Bronchial epithelial cell (primary cell): ENCODE data around the gene CCL15. TPM values are rescaled to one million over a fixed set of nuclear protein-coding genes. Genes with fewer than 3 reads are reported as not detected.

Experiments
- DNase-seq: peaks from one replicate; pipeline ENCODE4 v3.0.0-alpha.2; 2010; ENCODE audit warnings: low read depth
- FAIRE-seq: peaks from 2 replicates; lab custom pipeline; 2011; peaks lifted over from hg19 to GRCh38; lab: Jason Lieb, UNC
- H3K27me3 ChIP-seq: 2 replicates; pipeline ENCODE4 v1.5.1; 2011; ENCODE audit warnings: low read length; ENCODE audit not compliant: control insufficient read depth, insufficient read depth
- H3K36me3 ChIP-seq: 2 replicates; pipeline ENCODE4 v1.5.1; 2011; ENCODE audit warnings: low read length; ENCODE audit not compliant: control insufficient read depth, insufficient read depth
- H3K4me3 ChIP-seq: 2 replicates; pipeline ENCODE4 v1.5.1; 2011; ENCODE audit warnings: mild to moderate bottlenecking, low read depth, low read length, control low read depth
- CTCF ChIP-seq: IDR thresholded peaks from 2 replicates; pipeline ENCODE4 v1.5.1; 2011; ENCODE audit warnings: mild to moderate bottlenecking, moderate library complexity, low read length, control low read depth, inconsistent platforms; ENCODE audit not compliant: insufficient read depth, severe bottlenecking
- total RNA-seq: library from RNA; depleted of rRNA; stranded (reverse); fragments of >200 nt; gene quantifications from 2 replicates; pipeline ENCODE4 v1.2.1, GENCODE V29; 2014

The CCL15 gene
- total RNA-seq, 1 donor from 2014 or later = not detected

DNA sequence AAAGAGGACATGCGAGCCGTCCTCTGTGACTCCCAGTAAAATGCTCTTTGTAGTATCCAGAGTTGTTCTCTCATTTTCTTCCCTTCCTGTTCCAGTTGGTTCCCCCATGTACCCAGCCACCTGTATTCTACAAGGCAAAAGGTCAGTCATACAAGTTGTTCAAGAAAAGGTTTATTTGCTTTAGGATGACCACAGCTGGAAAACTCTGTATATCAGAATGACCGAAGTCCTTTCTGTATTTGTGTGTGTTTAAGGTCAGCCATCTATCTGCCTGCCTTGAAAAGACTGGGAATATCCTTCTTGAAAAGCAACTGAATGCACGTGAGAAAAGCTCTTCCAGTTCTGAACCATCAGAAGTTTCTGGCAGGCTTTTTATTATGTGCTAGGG is 28.4 kb downstream of the CCL15 start:
- no peak for TF ChIP-seq CTCF
- DNase-seq (no peak), FAIRE-seq (no peak)
- Histone ChIP-seq H3K27me3 (no peaks in the 10 kb centered on the region), H3K36me3 (no peaks in the 10 kb centered on the region), H3K4me3 (no peak overlapping the region)

DNA sequence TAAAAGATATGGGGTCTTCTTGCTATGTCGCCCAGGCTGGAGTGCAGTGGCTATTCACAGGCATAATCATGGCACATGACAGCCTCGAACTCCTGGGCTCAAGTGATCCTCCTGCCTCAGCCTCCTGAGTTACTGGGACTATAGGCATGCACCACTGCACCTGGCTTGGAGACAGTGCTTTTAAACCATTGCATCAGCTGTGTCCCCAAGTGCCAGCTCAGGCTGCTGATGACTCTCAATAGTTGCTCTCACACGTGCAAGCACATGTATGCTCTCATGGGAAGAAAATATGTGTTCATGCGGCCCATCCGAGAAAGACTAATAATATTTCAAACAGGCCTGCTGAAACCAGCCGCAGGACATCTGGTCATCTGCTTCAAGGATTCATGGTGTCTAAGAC is 28.8 kb downstream of the CCL15 start:
- Histone ChIP-seq H3K4me3 (no peak overlapping the region), H3K27me3 (no peaks in the 10 kb centered on the region), H3K36me3 (no peaks in the 10 kb centered on the region)
- no peak for FAIRE-seq
- DNase-seq = no peak
- TF ChIP-seq CTCF = no peak

DNA sequence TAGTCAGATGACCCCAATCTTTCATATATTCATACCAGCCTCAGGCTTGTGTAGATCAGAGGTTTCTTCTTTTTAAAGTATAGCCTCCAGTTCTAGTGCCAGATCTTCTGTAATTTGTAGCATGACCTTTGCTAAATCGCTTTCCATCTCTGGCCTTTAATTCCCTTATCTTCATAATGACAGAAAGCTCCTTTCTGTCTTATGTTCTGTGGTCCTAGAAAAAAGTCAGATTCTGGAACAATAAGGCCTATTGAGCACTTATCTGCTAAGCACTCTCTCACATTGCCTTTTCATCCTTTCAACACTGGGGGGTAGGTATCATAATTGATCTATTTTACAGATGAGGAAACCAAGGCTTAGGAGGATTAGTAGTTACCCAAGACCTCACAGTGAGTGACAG is 29.3 kb downstream of the CCL15 start:
- DNase-seq (no peak), FAIRE-seq (no peak)
- Histone ChIP-seq H3K4me3 (no peak overlapping the region), H3K36me3 (no peaks in the 10 kb centered on the region), H3K27me3 (no peaks in the 10 kb centered on the region)
- no peak for TF ChIP-seq CTCF

DNA sequence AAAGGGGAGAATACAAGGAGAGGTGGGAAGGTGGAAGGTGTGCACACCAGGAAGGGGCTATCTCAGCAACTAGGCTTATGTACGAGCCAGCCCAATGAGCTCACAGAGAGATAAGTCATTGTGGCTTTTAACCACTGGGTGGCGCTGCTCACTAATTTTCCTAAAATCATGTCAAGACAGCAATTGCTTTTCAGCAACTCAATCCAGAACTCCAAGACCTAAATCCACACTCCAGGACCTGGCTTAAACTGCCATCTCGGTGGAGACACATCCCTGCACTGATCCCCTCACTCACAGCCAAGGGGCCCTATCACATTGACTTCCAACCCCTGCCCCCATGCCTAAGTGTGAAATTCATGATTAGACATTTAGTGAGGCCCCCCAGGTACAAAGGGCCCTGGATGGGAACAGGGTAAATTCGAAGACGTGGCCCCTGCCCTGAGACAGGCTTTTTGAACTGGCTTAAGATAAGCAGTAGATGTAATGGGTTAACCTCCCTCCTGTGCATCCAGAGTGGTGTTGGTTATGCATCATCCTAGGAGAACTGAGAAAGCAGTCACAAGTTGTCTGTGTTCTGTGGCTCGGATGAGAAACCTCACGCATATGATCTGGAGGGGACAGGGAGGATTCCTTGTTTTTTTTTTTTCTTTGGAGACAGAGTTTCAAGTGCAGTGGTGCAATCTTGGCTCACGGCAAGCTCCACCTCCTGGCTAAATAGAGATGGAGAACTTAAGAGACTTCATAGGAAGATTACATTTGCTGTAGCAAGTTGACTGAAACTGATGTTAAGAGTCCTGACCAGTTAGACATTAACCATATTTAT is 31.6 kb downstream of the CCL15 start:
- peak; percentile 83 for TF ChIP-seq CTCF
- no peak overlapping the region for H3K4me3 ChIP-seq
- DNase-seq (peak; percentile 68), FAIRE-seq (no peak)
- no peaks in the 10 kb centered on the region for H3K36me3 ChIP-seq
- H3K27me3 ChIP-seq = no peaks in the 10 kb centered on the region

DNA sequence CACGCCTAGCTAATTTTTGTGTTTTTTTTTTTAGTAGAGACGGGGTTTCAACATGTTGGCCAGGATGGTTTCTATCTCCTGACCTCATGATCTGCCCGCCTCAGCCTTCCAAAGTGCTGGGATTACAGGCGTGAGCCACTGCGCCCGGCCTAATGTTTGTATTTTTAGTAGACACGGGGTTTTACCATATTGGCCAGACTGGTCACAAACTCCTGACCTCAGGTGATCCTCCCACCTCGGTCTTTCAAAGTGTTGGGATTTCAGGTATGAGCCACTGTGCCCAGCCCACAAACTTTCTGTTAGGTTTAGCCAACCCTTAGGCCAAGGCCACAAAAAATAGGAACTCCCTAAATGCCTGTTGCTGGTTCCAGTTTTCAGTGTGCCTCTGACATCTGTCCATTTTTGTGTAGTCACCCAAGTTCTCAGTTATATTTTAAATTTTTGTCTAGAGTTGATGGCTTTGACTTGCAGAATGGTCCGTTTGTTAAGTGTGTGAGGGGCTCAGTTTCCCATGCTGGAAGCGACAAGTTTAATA is 32.8 kb downstream of the CCL15 start:
- H3K36me3 ChIP-seq = no peaks in the 10 kb centered on the region
- no peak for TF ChIP-seq CTCF

GRCh38 chr17:35965272-35965671 is 36.1 kb downstream of the CCL15 start:
- TF ChIP-seq CTCF = no peak
- Histone ChIP-seq H3K36me3 (no peaks in the 10 kb centered on the region), H3K27me3 (no peaks in the 10 kb centered on the region), H3K4me3 (no peak overlapping the region)
- DNase-seq (no peak), FAIRE-seq (no peak)

More for the DNA sequence above, 32.8 kb downstream of the CCL15 start:
- Histone ChIP-seq H3K4me3 (no peak overlapping the region), H3K27me3 (no peaks in the 10 kb centered on the region)
- DNase-seq (no peak), FAIRE-seq (no peak)
